ENCODE results near the gene PHEX.

DNA sequence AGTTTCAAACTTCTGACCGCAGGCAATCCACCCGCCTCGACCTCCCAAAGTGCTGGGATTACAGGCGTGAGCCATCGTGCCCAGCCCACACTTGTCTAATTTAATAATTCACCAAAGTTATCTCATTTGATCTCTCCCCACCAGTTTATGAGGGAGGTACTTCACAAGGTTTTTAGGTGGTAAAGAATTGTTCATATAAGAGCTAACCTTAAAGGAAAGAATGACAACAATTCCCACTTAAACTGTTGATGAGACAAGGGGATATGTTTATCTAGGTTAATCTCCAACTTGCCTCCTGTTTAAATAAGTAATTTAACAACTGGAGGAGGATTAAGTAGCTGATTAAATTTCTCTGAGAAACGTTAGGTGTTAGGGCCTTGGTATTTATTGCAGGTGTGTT, 123.0 kb downstream of the PHEX start:
- TF ChIP-seq TAF1 (IDR thresholded peaks at IDR 0.05; ENCODE audit: borderline replicate concordance, insufficient read depth, low read length) (no peak), POLR2AphosphoS5 (IDR thresholded peaks at IDR 0.05; ENCODE audit: low read depth, low read length) (no peak), SIN3A (IDR thresholded peaks at IDR 0.05; ENCODE audit: borderline replicate concordance, insufficient read depth, low read length) (no peak)
- TF ChIP-seq, protein P1, sequence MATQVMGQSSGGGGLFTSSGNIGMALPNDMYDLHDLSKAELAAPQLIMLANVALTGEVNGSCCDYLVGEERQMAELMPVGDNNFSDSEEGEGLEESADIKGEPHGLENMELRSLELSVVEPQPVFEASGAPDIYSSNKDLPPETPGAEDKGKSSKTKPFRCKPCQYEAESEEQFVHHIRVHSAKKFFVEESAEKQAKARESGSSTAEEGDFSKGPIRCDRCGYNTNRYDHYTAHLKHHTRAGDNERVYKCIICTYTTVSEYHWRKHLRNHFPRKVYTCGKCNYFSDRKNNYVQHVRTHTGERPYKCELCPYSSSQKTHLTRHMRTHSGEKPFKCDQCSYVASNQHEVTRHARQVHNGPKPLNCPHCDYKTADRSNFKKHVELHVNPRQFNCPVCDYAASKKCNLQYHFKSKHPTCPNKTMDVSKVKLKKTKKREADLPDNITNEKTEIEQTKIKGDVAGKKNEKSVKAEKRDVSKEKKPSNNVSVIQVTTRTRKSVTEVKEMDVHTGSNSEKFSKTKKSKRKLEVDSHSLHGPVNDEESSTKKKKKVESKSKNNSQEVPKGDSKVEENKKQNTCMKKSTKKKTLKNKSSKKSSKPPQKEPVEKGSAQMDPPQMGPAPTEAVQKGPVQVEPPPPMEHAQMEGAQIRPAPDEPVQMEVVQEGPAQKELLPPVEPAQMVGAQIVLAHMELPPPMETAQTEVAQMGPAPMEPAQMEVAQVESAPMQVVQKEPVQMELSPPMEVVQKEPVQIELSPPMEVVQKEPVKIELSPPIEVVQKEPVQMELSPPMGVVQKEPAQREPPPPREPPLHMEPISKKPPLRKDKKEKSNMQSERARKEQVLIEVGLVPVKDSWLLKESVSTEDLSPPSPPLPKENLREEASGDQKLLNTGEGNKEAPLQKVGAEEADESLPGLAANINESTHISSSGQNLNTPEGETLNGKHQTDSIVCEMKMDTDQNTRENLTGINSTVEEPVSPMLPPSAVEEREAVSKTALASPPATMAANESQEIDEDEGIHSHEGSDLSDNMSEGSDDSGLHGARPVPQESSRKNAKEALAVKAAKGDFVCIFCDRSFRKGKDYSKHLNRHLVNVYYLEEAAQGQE (IDR thresholded peaks at IDR 0.05; ENCODE audit: insufficient read depth in 1 of 2, low read depth in 2 of 2, low read length in 2 of 2): no peak
